ENCODE measurements around the gene CEP152.

DNA sequence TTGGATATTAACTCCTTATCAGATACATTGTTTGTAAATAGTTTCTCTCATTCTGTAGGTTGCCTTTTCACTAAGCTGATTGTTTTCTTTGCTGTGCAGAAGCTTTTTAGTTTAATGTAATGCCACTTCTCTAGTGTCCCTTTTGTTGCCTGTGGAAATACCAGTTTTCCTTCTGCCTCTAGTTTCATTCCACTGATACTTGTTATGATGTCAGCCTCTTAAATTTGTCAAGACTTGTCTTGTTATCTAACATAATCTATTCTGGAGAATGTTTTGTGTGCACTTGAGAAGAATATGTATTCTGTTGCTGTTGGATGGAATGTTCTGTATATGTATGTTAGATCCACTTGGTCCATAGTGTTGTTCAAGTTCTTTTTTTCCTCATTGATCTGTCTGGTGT lies 18.0 kb upstream of the CEP152 start:
- TF ChIP-seq, protein P1, sequence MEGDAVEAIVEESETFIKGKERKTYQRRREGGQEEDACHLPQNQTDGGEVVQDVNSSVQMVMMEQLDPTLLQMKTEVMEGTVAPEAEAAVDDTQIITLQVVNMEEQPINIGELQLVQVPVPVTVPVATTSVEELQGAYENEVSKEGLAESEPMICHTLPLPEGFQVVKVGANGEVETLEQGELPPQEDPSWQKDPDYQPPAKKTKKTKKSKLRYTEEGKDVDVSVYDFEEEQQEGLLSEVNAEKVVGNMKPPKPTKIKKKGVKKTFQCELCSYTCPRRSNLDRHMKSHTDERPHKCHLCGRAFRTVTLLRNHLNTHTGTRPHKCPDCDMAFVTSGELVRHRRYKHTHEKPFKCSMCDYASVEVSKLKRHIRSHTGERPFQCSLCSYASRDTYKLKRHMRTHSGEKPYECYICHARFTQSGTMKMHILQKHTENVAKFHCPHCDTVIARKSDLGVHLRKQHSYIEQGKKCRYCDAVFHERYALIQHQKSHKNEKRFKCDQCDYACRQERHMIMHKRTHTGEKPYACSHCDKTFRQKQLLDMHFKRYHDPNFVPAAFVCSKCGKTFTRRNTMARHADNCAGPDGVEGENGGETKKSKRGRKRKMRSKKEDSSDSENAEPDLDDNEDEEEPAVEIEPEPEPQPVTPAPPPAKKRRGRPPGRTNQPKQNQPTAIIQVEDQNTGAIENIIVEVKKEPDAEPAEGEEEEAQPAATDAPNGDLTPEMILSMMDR (IDR thresholded peaks at IDR 0.05) = no peak
- no peak for TF ChIP-seq POLR2A (IDR thresholded peaks at IDR 0.05)
- no peak for TF ChIP-seq EP300 (IDR thresholded peaks at IDR 0.05)

Measured in tibial nerve (tissue), 4 donors.